GM12878 (cell line): ENCODE results near the gene GSTM2. TPM values are rescaled to one million over a fixed set of nuclear protein-coding genes. Genes with fewer than 3 reads are reported as not detected.

ENCODE experiments used
- ATAC-seq: fragments of 200-7000 bp; cut with Tn5 transposase; 3 replicates; pipeline ENCODE4 v1.9.1; 2020; ENCODE audit warnings: mild to moderate bottlenecking, moderate library complexity
- BruUV-seq: library from RNA; stranded (reverse); fragments of 400-500 nt; replicated peaks from 2 replicates; lab custom pipeline; 2021; lab: Mats Ljungman, UMichigan
- CTCF ChIA-PET: fragments of 300-600 bp; sonication (Branson Sonifier 250); formaldehyde crosslinking; extraction: SDS; loops from one replicate; lab custom pipeline; 2021; ENCODE audit warnings: inconsistent platforms; lab: Yijun Ruan, JAX
- POLR2A ChIA-PET: fragments of 350-600 bp; formaldehyde crosslinking; extraction: SDS; loops from one replicate; lab custom pipeline; 2021; ENCODE audit warnings: inconsistent platforms; lab: Charles Lee
- RAD21 ChIA-PET: fragments of 300-600 bp; sonication (Branson Sonifier 250); formaldehyde crosslinking; loops from one replicate; lab custom pipeline; 2023; ENCODE audit warnings: antibody characterized with exemption; ENCODE audit not compliant: unreplicated experiment; lab: Charles Lee
- SMC1A ChIA-PET: fragments of 300-600 bp; sonication (Branson Sonifier 250); formaldehyde crosslinking; loops from one replicate; lab custom pipeline; 2023; ENCODE audit not compliant: unreplicated experiment, uncharacterized antibody; lab: Charles Lee
- DNase-seq: peaks from one replicate; pipeline ENCODE4 v3.0.0-alpha.2; 2011; ENCODE audit warnings: low read depth, low spot score
- FAIRE-seq: peaks from 3 replicates; lab custom pipeline; 2011; peaks lifted over from hg19 to GRCh38; lab: Jason Lieb, UNC
- H2AFZ ChIP-seq: 2 replicates; pipeline ENCODE4 v1.6.0; 2011; ENCODE audit warnings: low read depth, low read length, control low read depth; ENCODE audit not compliant: control insufficient read depth
- H3K27ac ChIP-seq: 2 replicates; pipeline ENCODE4 v1.5.1; 2011; ENCODE audit warnings: control low read depth; ENCODE audit not compliant: control insufficient read depth, insufficient read depth
- H3K27me3 ChIP-seq, 2 experiments: replicated peaks in 1 of 2; 2 replicates each; pipeline versions ENCODE4 v1.6.0 to v1.6.1; 2011; ENCODE audit warnings: low read length in 1 of 2; ENCODE audit not compliant: control insufficient read depth in 2 of 2, insufficient read depth in 2 of 2
- H3K36me3 ChIP-seq, 2 experiments: 2 replicates each; pipeline ENCODE4 v1.5.1; 2011; ENCODE audit warnings: low read length in 1 of 2; ENCODE audit not compliant: control insufficient read depth in 2 of 2, insufficient read depth in 2 of 2
- H3K4me1 ChIP-seq: 2 replicates; pipeline ENCODE4 v1.6.1; 2011; ENCODE audit warnings: mild to moderate bottlenecking, low read length, moderate library complexity, mixed read lengths; ENCODE audit not compliant: control insufficient read depth, insufficient read depth
- H3K4me2 ChIP-seq: 2 replicates; pipeline ENCODE4 v1.6.0; 2011; ENCODE audit warnings: control low read depth; ENCODE audit not compliant: control insufficient read depth, insufficient read depth
- H3K4me3 ChIP-seq: fragments of 200-600 bp; sonication (generic); 2 replicates; pipeline ENCODE4 v1.5.1; 2016
- H3K79me2 ChIP-seq: 2 replicates; pipeline ENCODE4 v1.6.0; 2011; ENCODE audit warnings: low read length; ENCODE audit not compliant: control insufficient read depth, insufficient read depth
- H3K9ac ChIP-seq: 2 replicates; pipeline ENCODE4 v1.8.0; 2011; ENCODE audit warnings: low read length, control low read depth, mixed read lengths; ENCODE audit not compliant: control insufficient read depth, insufficient read depth
- H3K9me3 ChIP-seq: replicated peaks from 3 replicates; pipeline ENCODE4 v1.5.1; 2011; ENCODE audit warnings: mild to moderate bottlenecking, low read length; ENCODE audit not compliant: control insufficient read depth, insufficient read depth
- H4K20me1 ChIP-seq: 2 replicates; pipeline ENCODE4 v1.6.0; 2011; ENCODE audit not compliant: control insufficient read depth, insufficient read depth
- EGR1 ChIP-seq, 2 experiments: IDR thresholded peaks; 1 replicate in 1 of 2; 2 replicates in 1 of 2; pipeline ENCODE4 v1.6.1; 2011 to 2012; ENCODE audit warnings: low read depth in 2 of 2, low read length in 2 of 2, borderline replicate concordance in 1 of 2, mild to moderate bottlenecking in 1 of 2, moderate library complexity in 1 of 2
- ESRRA ChIP-seq: IDR thresholded peaks from 2 replicates; pipeline ENCODE4 v1.6.1; 2012; ENCODE audit warnings: mild to moderate bottlenecking, low read length, improper control_type of control experiment
- IKZF2 ChIP-seq, 2 experiments: fragments of 450-650 bp; IDR thresholded peaks; 2 replicates each; pipeline ENCODE4 v1.6.1; 2017; ENCODE audit warnings: mild to moderate bottlenecking in 2 of 2, moderate library complexity in 2 of 2
- KLF5 ChIP-seq: fragments of 450-650 bp; IDR thresholded peaks from 2 replicates; pipeline ENCODE4 v1.6.1; 2014; ENCODE audit warnings: mild to moderate bottlenecking; ENCODE audit not compliant: partially characterized antibody
- MTA3 ChIP-seq: IDR thresholded peaks from 2 replicates; pipeline ENCODE4 v1.6.1; 2012; ENCODE audit warnings: low read length, inconsistent platforms, borderline replicate concordance
- RAD51 ChIP-seq: fragments of 450-650 bp; IDR thresholded peaks from 2 replicates; pipeline ENCODE4 v1.6.1; 2016; ENCODE audit warnings: moderate library complexity, mild to moderate bottlenecking, inconsistent platforms
- TARDBP ChIP-seq: IDR thresholded peaks from 2 replicates; pipeline ENCODE4 v1.6.1; 2016; ENCODE audit warnings: borderline replicate concordance
- ZBTB40 ChIP-seq: fragments of 450-650 bp; IDR thresholded peaks from 2 replicates; pipeline ENCODE4 v1.6.1; 2016; ENCODE audit warnings: mild to moderate bottlenecking, moderate library complexity, borderline replicate concordance
- WGBS: methylation state at CpG from one replicate; pipeline ENCODE4 v1.1.6; 2016; ENCODE audit warnings: low lambda C conversion rate; ENCODE audit not compliant: insufficient replicate concordance, insufficient coverage; ENCODE audit errors: missing lambda C conversion rate; 5-methylcytosine and 5-hydroxymethylcytosine counted together
- in situ Hi-C: fragments of 300-500 bp; cut with MboI; formaldehyde crosslinking; loops from 9 replicates; pipeline ENCODE4 v1.14.3; 2018; ENCODE audit warnings: mixed read lengths
- intact Hi-C: fragments of 100-400 bp; cut with micrococcal nuclease; formaldehyde crosslinking; loops from one replicate; pipeline ENCODE4 v1.14.2; 2022; ENCODE audit not compliant: unreplicated experiment
- polyA plus RNA-seq, 11 experiments: library from polyadenylated mRNA; depleted of rRNA in 4 of 11; unstranded in 6 of 11; stranded (reverse) in 5 of 11; fragments of >200 nt; fragmentation: Nextera tagmentation in 4 of 11; fragmentation: Illumina TruSeq in 1 of 11; extraction: Ambion mirVana in 4 of 11; extraction: Trizol in 1 of 11; gene quantifications; 1 replicate in 1 of 11; 2 replicates in 10 of 11; pipeline versions ENCODE4 v1.2.1 to v1.2.3, GENCODE V29; 2011 to 2016; ENCODE audit warnings: inconsistent platforms in 2 of 11, missing spikeins in 2 of 11, low read depth in 1 of 11
- total RNA-seq, 4 experiments: library from RNA; depleted of rRNA in 3 of 4; stranded (reverse); fragments of >200 nt in 3 of 4; fragmentation: Illumina TruSeq in 1 of 4; extraction: Trizol in 1 of 4; gene quantifications; 2 replicates each; pipeline versions ENCODE4 v1.2.1 to v1.2.3, GENCODE V29; 2013 to 2021

Gene GSTM2
- total and polyA plus RNA-seq, 10 of the 15 experiments (the other 5 are each of a cell fraction or from before 2014, with no cell fraction given) = 8.3 to 32.3 (median 20.2) TPM

GRCh38 chr1:109659145-109659544 lies 8.7 kb upstream of the GSTM2 start:
- Histone ChIP-seq H3K4me2 (no peak overlapping the region), H3K4me3 (no peak overlapping the region), H3K4me1 (0 out of 2 replicates have a peak, but pooled peaks cover 4% of the 10 kb centered on the region), H3K9ac (no peak overlapping the region), H3K9me3 (no peaks in the 10 kb centered on the region), H3K27me3 (no peaks in the 10 kb centered on the region), H2AFZ (no peak overlapping the region), H4K20me1 (no peaks in the 10 kb centered on the region), H3K36me3 (no peaks in the 10 kb centered on the region; a peak in 1 of 4 replicates), H3K27ac (no peak overlapping the region), H3K79me2 (no peaks in the 10 kb centered on the region; the same call in 1 of the 2 replicates)
- DNase-seq = no peak
- RAD21 ChIA-PET = no interaction called here
- no peak for FAIRE-seq
- no TSS peak for BruUV-seq
- TF ChIP-seq IKZF2 (IDR thresholded peaks at IDR 0.05) = no peak
- TF ChIP-seq KLF5 = no peak
- TF ChIP-seq MTA3 = no peak
- no peak for TF ChIP-seq ESRRA
- no peak for TF ChIP-seq RAD51
- TF ChIP-seq ZBTB40 = no peak
- TF ChIP-seq TARDBP = no peak
- TF ChIP-seq EGR1 (IDR thresholded peaks at IDR 0.05; ENCODE audit: borderline replicate concordance in 1 of 2, low read depth in 2 of 2, low read length in 2 of 2) = no peak
- POLR2A ChIA-PET = no interaction called here
- SMC1A ChIA-PET = no interaction called here
- 100% methylated on average over 2 of the region's 2 CpGs for WGBS
- intact Hi-C loops = loop anchor here (5.0 kb wide), 1 partner anchor 323 kb away; the partner anchor contains the start of gene AHCYL1
- CTCF ChIA-PET = interaction anchor here (1.0 to 10.8 kb wide), 3 partner anchors 9 to 20 kb away, joined by 3 to 299 read pairs (median 5); no protein-coding TSS in a partner anchor
- ATAC-seq = no peak
- in situ Hi-C loops = no loop called here
